H54 (cell line): ENCODE measurements around the gene USP12.
"Not testable (repeated sequence)": the region's sequence is repeated elsewhere in the genome, so short reads cannot be mapped to it uniquely, and the experiment has no call there.

Experiments
- DNase-seq: peaks from one replicate; pipeline ENCODE4 v3.0.0; 2011; ENCODE audit warnings: low spot score, mixed read lengths; ENCODE audit not compliant: insufficient read length
- FAIRE-seq: peaks from 3 replicates; lab custom pipeline; 2011; peaks lifted over from hg19 to GRCh38; lab: Jason Lieb, UNC
- POLR2A ChIP-seq: IDR thresholded peaks from 2 replicates; pipeline ENCODE4 v1.6.1; 2011; ENCODE audit warnings: low read depth, mild to moderate bottlenecking, low read length

Gene USP12

DNA sequence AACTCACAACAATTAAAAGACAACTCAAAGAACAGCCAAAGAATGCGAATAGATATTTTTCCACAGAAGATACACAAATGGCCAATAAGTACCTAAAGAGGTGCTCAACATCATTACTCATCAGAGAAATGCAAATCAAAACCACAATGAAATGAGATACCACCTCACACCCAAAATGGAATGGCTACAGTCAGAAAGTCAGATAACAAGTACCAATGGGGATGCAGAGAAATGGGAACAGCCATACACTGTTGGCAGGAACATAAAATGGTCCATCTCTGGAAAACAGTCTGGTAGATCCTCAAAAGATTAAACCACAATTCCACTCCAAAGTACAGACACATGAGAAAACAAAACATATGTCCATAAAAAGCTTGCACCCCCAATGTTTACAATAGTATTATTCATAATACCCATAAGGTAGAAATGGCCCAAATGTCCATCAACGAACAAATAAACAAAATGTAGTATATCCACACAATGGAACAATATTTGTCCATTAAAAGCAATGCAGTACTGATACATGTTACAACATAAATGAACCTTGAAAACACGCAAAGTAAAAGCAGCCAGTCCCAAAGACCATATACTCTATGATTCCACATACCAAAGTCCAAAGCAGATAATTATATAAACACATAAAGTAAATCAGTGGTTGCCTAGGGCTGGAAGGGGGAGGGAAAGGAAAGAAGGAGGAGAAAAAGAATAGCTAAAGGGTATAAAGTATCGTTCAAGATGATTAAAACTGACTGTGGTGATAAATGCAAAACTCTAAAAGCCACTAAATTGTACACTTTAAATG is 19.6 kb downstream of the USP12 start:
- FAIRE-seq = no peak
- no peak for DNase-seq
- TF ChIP-seq POLR2A = no peak

DNA sequence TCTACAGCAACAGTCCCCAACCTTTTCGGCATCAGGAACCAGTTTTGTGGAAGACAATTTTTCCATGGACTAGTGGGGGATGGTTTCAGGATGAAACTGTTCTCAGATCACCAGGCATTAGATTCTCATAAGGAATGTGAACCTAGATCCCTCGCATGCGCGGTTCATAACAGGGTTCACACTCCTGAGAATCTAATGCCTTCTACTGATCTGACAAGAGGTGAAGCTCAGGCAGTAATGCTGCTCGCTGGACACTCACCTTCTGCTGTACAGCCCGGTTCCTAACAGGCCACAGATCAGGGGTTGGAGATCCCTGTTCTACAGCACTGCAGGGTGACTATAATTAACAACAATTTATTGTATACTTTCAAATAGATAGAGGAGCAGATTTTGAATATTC is 21.9 kb downstream of the USP12 start:
- TF ChIP-seq POLR2A = no peak
- FAIRE-seq = no peak
- DNase-seq = no peak

DNA sequence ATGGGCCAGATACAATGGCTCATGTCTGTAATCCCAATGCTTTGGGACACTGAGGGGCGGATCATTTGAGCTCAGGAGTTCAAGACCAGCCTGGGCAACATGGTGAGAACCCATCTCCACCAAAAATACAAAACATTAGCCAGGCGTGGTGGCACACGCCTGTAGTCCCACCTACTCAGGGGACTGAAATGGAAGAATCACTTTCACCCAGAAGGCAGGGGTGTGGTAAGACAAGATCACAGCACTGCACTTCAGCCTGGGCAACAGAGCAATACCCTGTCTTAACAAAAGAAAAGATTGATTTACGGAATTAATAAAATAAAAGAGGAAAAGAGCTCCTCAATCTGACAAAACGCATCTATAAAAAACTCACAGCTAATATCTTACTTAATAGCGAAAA is 22.7 kb downstream of the USP12 start:
- no peak for TF ChIP-seq POLR2A
- DNase-seq (no peak), FAIRE-seq (no peak)

DNA sequence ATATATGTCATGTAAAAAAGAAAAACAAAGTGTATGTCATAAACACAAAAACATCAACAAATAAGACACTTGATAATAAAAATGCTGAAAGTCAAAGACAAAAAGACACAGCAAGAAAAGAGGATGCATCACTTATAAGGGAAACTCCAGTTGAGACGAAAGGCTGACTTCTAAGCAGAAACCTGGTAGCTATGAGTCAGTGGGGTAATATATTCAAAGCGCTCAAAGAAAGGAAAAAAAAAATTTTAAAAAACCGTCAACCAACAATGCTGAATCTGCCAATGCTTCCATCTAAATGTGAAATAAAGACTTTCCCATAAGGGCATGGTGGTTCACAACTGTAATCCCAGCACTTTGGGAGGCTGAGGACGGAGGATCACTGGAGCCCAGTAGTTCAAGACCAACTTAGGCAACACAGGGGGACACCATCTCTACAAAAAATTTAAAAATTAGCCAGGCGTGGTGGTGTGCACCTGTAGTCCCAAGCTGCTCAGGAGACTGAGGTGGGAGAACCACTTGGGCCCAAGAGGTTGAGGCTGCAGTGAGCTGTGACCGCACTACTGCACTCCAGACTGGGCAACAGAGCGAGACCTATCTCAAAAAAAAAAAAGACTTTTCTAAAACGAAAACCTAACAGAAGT is 24.0 kb downstream of the USP12 start:
- FAIRE-seq (no peak), DNase-seq (no peak)
- no peak for TF ChIP-seq POLR2A

DNA sequence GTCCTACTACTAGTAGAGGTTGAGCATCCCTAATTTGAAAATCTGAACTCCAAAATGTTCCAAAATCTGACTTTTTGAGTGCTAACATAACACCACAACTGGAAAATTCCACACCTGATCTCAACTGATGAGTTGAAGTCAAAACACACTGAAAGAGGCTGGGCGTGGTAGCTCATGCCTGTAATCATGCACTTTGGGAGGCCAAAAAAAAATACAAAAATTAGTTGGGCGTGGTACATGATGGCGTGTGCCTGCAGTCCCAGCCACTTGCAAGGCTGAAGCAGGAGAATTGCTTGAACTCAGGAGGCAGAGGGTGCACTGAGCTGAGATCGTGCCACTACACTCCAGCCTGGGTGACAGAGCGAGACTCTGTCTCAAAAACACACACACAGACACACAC is 29.9 kb downstream of the USP12 start:
- no peak for DNase-seq
- FAIRE-seq = no peak
- TF ChIP-seq POLR2A = no peak

DNA sequence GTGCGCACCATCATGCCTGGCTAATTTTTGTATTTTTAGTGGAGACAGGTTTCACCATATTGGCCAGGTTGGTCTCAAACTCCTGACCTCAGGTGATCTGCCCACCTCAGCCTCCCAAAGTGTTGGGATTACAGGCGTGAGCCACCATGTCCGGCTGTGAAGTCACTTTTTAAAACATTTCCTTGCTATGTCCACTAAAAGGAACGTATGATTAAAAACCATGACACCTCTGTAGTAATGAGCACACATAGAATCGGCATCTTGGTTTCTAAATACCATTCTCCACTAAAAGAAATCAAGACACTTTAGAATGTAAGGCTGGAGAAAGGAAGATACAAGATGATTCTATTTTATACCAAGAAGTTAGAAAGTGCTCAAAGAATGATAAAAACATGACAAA is 30.5 kb downstream of the USP12 start:
- not testable (repeated sequence) for FAIRE-seq, DNase-seq

DNA sequence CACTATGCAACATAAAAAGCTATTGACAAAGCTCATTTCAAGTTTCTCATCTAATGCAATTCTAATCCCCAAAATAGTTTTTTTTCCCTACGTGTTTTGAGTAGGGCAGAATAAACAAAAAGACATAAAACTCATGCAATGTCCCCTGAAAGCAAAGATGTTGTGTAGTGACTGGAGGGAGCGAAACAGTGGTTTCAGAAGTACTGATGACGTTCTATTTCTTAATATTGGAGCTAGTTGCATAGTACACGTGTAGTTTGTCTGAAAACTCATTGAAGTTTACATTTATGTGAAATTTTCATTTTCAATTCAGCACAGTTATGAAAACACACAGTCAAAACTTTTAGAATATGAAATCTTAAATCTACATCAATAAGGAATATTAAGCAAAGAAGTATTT is 31.6 kb downstream of the USP12 start:
- TF ChIP-seq POLR2A = no peak
- DNase-seq (no peak), FAIRE-seq (no peak)

DNA sequence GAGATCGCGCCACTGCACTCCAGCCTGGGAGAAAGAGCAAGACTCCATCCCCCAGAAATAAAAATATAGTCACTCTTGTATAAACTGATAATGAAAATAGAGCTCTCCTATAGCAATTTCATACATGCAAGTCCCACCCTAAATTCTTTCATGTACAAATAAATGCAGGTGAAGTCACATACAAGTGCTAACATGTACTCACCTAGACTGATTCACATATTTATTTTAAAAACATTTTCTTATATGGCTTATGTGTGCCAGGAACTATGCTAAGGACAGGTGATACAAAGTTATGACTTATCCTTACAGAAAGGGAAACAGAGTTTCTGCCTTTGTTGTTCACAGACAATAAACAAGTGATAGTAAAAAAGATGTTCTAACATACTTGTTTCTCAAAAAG is 32.0 kb downstream of the USP12 start:
- DNase-seq (no peak), FAIRE-seq (no peak)

DNA sequence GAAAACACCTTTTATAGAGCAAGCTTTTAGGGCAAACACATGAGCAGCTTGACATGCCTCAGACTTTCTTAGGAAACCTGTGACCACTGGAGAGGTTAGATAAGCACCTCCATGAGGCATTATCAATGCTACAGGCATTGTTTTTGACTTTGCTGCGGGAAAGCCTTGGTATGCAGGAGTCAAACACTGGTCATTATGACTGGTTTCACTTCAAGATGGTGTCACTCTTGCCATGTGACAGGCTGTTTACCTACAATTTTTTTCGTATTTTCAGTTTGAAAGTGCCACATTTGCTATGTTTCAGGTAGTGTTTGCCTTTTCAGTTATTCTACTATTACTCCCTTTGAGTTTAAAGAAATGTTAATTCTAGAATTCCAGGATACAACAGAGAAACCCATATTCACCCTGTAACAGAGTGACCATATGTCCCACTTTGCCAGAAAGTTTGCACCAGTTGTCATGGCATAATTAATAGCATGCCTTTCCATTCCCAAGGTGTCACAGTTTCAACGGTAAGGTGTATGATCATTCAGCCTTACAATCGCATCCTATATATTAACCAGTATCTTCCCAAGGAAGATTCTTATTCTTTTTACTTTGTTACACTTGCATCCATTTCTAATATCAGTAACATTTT is 33.0 kb downstream of the USP12 start:
- TF ChIP-seq POLR2A = no peak
- no peak for FAIRE-seq
- DNase-seq = no peak

More for the DNA sequence above, 32.0 kb downstream of the USP12 start:
- no peak for TF ChIP-seq POLR2A

DNA sequence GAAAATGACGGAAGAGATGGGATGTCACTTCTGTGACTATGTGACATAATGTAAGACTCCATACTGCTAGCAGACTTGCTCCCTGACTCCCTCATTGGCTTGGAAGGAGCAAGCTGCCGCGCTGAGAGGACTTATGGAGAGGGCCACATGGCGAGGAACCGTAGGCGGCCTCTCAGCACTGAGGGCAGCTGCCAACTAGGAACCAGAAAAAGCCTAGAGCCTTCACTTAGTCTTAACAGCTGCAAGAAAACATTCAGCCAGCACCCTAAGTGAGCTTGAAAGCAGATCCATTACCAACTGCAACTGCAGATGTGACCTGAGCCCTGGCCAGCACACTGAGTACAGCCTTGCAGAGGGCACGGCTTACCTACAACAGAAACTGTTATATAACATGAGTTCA is 33.9 kb downstream of the USP12 start:
- no peak for TF ChIP-seq POLR2A
- DNase-seq (no peak), FAIRE-seq (no peak)

DNA sequence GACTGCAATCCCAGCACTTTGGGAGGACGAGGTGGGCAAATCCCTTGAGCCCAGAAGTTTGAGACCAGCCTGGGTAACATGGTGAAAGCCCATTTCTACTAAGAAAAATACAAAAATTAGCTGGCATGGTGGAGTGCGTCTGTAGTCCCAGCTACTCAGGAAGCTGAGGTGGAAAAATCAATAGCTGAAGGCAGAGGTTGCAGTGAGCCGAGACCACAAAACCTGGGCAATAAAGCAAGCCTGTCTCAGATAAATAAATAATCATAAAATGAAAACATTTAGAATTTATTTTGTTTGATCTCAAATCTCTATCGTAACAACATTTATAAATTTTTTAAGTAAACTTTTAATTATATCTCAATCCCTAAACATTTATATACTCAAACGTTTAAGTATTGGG is 36.6 kb downstream of the USP12 start:
- FAIRE-seq = no peak
- TF ChIP-seq POLR2A = no peak
- DNase-seq = no peak

DNA sequence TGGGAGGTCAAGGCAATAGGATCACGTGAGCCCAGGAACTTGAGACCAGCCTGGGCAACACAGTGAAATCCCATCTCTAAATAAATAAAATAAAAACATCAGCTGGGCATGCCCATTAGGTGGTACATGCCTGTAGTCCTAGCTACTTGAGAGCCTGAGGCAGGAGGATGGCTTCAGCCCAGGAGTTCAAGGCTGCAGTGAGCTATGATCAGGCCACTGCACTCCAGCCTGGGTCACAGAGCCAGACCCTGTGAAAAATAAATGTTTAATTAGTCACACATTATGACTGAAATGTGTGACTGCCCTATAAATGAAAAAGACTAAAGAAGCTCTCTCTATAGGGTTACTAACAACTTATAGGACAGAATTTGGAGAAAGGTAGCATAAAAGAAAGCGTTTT is 37.7 kb downstream of the USP12 start:
- FAIRE-seq (no peak), DNase-seq (no peak)
- TF ChIP-seq POLR2A = no peak

DNA sequence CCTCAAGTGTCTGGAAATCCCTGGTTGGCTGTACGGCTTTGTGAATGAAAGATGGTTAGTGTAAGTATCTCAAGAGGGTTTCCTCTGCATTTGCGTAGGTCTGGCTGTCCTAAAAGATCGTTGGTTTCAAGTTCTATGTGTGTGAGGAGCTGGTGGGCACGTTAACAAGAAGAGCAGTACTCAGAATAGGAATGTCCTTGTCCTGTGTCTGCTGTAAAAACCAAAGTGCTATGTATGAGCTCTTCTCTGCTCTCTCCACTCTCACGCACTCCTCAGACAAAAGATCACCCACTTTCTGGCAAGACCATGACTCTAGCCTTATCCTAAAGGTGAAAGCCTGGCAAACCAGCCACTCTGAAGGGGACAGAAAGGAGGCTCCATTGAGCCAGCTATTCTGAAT is 39.1 kb downstream of the USP12 start:
- FAIRE-seq (no peak), DNase-seq (no peak)
- TF ChIP-seq POLR2A = no peak

DNA sequence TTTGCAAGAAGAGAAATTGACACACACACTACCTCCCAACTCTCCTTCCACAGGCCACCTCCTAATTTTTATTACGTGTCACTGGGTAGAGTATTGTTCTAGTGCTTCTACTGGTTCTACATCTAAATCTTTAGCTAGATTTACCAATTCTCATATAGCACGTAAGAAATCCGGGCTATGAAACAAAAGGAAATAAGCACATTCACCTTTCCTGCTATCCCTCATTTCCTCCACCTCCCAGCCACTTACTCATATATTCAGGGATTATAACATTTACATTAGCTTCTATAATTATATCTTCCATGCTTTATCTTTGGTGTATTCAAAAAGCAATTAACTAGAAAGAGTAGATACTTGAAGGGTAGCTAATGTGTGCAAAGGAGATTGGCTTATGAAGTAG is 39.7 kb downstream of the USP12 start:
- no peak for TF ChIP-seq POLR2A
- FAIRE-seq = no peak
- DNase-seq = no peak
